Common myeloid progenitor, CD34-positive (primary cell): ENCODE results near the gene AANAT.

Source experiments
- CTCF ChIA-PET: fragments of 350-600 bp; sonication (Branson Sonifier 250); formaldehyde crosslinking; loops from one replicate; lab custom pipeline; 2021; ENCODE audit warnings: antibody characterized with exemption; lab: Charles Lee
- POLR2A ChIA-PET: fragments of 350-600 bp; sonication (Branson Sonifier 250); formaldehyde crosslinking; loops from one replicate; lab custom pipeline; 2021; ENCODE audit warnings: antibody characterized with exemption; lab: Charles Lee
- DNase-seq, 3 donors: peaks; one replicate each; pipeline versions ENCODE4 v3.0.0 to v3.0.0-alpha.2; 2013
- H3K27ac ChIP-seq, 2 experiments: 1 replicate in 1 of 2; 2 replicates in 1 of 2; pipeline ENCODE4 v1.7.0; 2013; ENCODE audit warnings: inconsistent platforms in 2 of 2, low read length in 2 of 2, mild to moderate bottlenecking in 2 of 2, low read depth in 1 of 2, moderate library complexity in 1 of 2; ENCODE audit not compliant: severe bottlenecking in 2 of 2, insufficient read depth in 1 of 2, poor library complexity in 1 of 2
- H3K27me3 ChIP-seq, 5 experiments: replicated peaks in 2 of 5; 1 replicate in 3 of 5; 2 replicates in 2 of 5; pipeline versions ENCODE4 v1.6.1 to v1.7.0; 2013; ENCODE audit warnings: low read length in 4 of 5, mild to moderate bottlenecking in 2 of 5, moderate library complexity in 2 of 5, inconsistent platforms in 1 of 5; ENCODE audit not compliant: insufficient read depth in 5 of 5, control insufficient read depth in 4 of 5
- H3K36me3 ChIP-seq, 4 experiments: 1 replicate in 2 of 4; 2 replicates in 2 of 4; pipeline versions ENCODE4 v1.6.1 to v1.7.0; 2013; ENCODE audit warnings: low read length in 3 of 4, control low read depth in 1 of 4, mild to moderate bottlenecking in 1 of 4; ENCODE audit not compliant: control insufficient read depth in 4 of 4, insufficient read depth in 4 of 4
- H3K4me1 ChIP-seq, 4 experiments: 1 replicate in 3 of 4; 2 replicates in 1 of 4; pipeline versions ENCODE4 v1.6.1 to v1.7.1; 2013; ENCODE audit warnings: low read length in 3 of 4, mild to moderate bottlenecking in 3 of 4, control low read depth in 1 of 4, inconsistent platforms in 1 of 4, moderate library complexity in 1 of 4; ENCODE audit not compliant: control insufficient read depth in 4 of 4, insufficient read depth in 4 of 4; ENCODE audit errors: control extremely low read depth in 1 of 4
- H3K4me3 ChIP-seq, 7 experiments: 1 replicate in 4 of 7; 2 replicates in 3 of 7; pipeline versions ENCODE4 v1.5.1 to v1.7.0; 2013; ENCODE audit warnings: mild to moderate bottlenecking in 7 of 7, low read length in 6 of 7, moderate library complexity in 6 of 7, inconsistent platforms in 2 of 7, low read depth in 2 of 7, control low read depth in 1 of 7; ENCODE audit not compliant: insufficient read depth in 4 of 7, control insufficient read depth in 1 of 7; ENCODE audit errors: extremely low read depth in 1 of 7
- H3K9me3 ChIP-seq, 5 experiments: 1 replicate in 4 of 5; 2 replicates in 1 of 5; pipeline versions ENCODE4 v1.6.1 to v1.7.1; 2013; ENCODE audit warnings: low read length in 4 of 5, mild to moderate bottlenecking in 2 of 5, inconsistent platforms in 1 of 5, low read depth in 1 of 5, moderate library complexity in 1 of 5; ENCODE audit not compliant: control insufficient read depth in 4 of 5, insufficient read depth in 2 of 5; ENCODE audit errors: control extremely low read depth in 1 of 5
- WGBS: methylation state at CpG from one replicate; pipeline ENCODE4 v1.1.5; 2013; ENCODE audit not compliant: insufficient coverage; 5-methylcytosine and 5-hydroxymethylcytosine counted together

AANAT gene

GRCh38 chr17:76433693-76434092, 33.7 kb upstream of the AANAT start:
- H3K9me3 ChIP-seq, result no peaks in the 10 kb centered on the region
- H3K4me3 ChIP-seq, result no peak overlapping the region
- ChIA-PET POLR2A (no interaction called here), CTCF (no interaction called here)
- no peaks in the 10 kb centered on the region for H3K4me1 ChIP-seq
- H3K27ac ChIP-seq, result no peak overlapping the region
- DNase-seq, result no peak
- H3K27me3 ChIP-seq, result no peaks in the 10 kb centered on the region
- 95% methylated on average over 5 of the region's 9 CpGs for WGBS
- peaks cover 2 to 10% (median 4%) of the 10 kb centered on the region in 4 experiments for H3K36me3 ChIP-seq

- Histone ChIP-seq H3K27me3 (no peaks in the 10 kb centered on the region), H3K4me3 (no peak overlapping the region), H3K27ac (no peak overlapping the region), H3K36me3 (peaks cover 2 to 10% (median 4%) of the 10 kb centered on the region in 4 experiments), H3K4me1 (peaks cover 0 to 5% (median 2%) of the 10 kb centered on the region in 4 experiments), H3K9me3 (no peaks in the 10 kb centered on the region)
- CTCF ChIA-PET, result interaction anchor here (0.9 to 2.5 kb wide), 6 partner anchors 9 to 58 kb away, joined by 3 to 8 read pairs (median 5); partner anchors contain the start of gene UBE2O
- POLR2A ChIA-PET, result no interaction called here
- DNase-seq, result no peak
- 96% methylated on average over 7 of the region's 7 CpGs for WGBS
These were observed 32.5 kb upstream of the AANAT start for GRCh38 chr17:76434870-76435269.

DNA sequence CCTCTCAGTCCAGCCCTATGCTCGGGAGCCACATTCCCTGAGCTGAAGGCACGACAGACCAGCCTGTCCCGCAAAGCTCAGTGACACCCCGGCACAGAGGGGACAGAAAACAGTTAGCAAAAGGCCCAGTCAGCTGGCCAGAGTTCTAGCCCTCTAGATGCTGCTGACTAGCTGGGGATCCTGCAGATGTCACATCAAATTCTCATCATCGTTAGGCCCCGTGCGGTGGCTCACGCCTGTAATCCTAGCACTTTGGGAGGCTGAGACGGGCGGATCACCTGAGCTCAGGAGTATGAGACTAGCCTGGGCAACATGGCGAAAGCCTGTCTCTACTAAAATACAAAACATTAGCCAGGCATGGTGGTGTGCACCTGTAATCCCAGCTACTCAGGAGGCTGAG, 31.7 kb upstream of the AANAT start:
- ChIA-PET POLR2A (interaction anchor here (1.0 kb wide), 1 partner anchor 17 kb away, joined by 3 read pairs; no protein-coding TSS in a partner anchor), CTCF (interaction anchor here (0.6 to 2.5 kb wide), 9 partner anchors 8 to 70 kb away, joined by 3 to 8 read pairs (median 4); partner anchors contain the start of gene UBE2O)
- peaks cover 0 to 7% (median 3%) of the 10 kb centered on the region in 4 experiments for H3K4me1 ChIP-seq
- H3K27ac ChIP-seq, result no peak overlapping the region
- no peaks in the 10 kb centered on the region for H3K27me3 ChIP-seq
- DNase-seq, result no peak
- H3K36me3 ChIP-seq, result peaks cover 2 to 10% (median 4%) of the 10 kb centered on the region in 4 experiments
- over 99% methylated on average over 11 of the region's 11 CpGs for WGBS
- H3K9me3 ChIP-seq, result no peaks in the 10 kb centered on the region
- no peak overlapping the region for H3K4me3 ChIP-seq

DNA sequence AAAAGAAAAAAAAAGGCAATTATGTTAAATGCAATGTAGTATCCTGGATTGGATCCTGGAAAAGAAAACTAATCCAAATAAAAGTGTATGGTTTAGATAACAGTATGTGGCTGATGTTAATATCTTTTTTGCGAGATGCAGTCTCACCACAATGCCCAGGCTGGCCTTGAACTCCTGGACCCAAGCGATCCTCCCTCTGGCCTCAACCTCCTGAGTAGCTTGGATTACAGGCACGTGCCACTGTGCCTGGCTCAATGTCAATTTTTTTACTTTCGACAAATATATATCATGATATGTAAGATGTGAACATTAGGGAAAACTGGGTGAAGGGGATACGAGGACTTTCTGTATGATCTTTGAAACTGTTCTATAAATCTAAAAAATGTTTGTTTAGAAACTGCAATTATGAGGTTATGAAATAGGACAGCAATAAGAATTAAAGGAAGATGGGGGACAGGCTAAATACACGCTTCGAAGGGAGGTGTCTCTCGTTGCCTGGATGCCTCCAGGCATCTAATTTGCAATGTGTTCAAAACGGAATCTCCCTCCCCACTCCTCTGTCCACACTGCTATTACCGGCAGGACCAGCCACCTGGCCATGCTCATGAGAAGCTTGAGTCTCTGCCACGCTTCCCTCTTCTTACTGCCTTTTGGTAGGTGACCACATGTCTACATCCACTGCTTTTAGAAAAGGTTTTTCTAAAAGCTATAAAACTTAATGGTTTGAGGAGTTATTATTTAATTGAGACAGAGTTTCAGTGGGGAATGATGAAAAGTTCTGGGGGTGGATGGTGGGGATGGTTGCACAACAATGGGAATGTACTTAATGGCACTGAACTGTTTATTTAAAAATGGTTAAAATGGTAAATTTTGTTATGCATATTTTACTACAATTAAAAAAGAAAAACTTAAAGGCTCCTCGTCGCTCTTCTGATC, 29.7 kb upstream of the AANAT start:
- CTCF ChIA-PET, result interaction anchor here (1.2 to 2.5 kb wide), 4 partner anchors 10 to 21 kb away, joined by 3 to 7 read pairs (median 4); no protein-coding TSS in a partner anchor
- H3K9me3 ChIP-seq, result no peaks in the 10 kb centered on the region
- POLR2A ChIA-PET, result no interaction called here

DNA sequence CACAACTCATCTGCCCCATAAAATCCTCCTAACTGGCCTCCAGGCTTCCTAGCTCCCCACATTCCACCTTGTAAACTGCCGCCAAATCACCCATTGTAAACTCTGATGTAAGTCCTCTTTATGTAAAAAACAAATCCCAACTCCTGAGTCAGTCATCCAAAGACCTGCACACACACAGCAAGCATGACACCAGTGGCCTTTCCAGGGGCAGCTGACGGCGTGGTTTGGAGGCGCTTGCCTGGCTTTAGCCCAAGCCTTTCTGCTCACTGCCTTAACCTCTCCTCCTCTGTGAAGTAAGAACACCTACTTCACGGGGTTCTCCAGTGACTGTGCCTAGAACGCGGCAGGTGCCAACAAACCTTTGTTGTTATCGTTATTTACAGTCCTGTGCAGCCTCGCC, 28.5 kb upstream of the AANAT start:
- H3K4me3 ChIP-seq, result no peak overlapping the region
- no peaks in the 10 kb centered on the region for H3K27me3 ChIP-seq
- CTCF ChIA-PET, result interaction anchor here (1.2 to 1.6 kb wide), 3 partner anchors 11 to 22 kb away, joined by 3 to 4 read pairs (median 3); no protein-coding TSS in a partner anchor
- WGBS, result 94% methylated on average over 8 of the region's 9 CpGs
- H3K9me3 ChIP-seq, result no peaks in the 10 kb centered on the region
- H3K36me3 ChIP-seq, result peaks cover 2 to 10% (median 3%) of the 10 kb centered on the region in 4 experiments
- DNase-seq, result no peak
- no peak overlapping the region for H3K27ac ChIP-seq
- H3K4me1 ChIP-seq, result peaks cover 8 to 36% (median 28%) of the 10 kb centered on the region in 4 experiments
- POLR2A ChIA-PET, result no interaction called here

More for the DNA sequence above, 29.7 kb upstream of the AANAT start:
- no peak for DNase-seq
- Histone ChIP-seq H3K27me3 (no peaks in the 10 kb centered on the region), H3K36me3 (peaks cover 2 to 10% (median 4%) of the 10 kb centered on the region in 4 experiments), H3K4me1 (peaks cover 6 to 27% (median 17%) of the 10 kb centered on the region in 4 experiments), H3K27ac (no peak overlapping the region), H3K4me3 (no peak overlapping the region)
- WGBS, result 95% methylated on average over 9 of the region's 13 CpGs

DNA sequence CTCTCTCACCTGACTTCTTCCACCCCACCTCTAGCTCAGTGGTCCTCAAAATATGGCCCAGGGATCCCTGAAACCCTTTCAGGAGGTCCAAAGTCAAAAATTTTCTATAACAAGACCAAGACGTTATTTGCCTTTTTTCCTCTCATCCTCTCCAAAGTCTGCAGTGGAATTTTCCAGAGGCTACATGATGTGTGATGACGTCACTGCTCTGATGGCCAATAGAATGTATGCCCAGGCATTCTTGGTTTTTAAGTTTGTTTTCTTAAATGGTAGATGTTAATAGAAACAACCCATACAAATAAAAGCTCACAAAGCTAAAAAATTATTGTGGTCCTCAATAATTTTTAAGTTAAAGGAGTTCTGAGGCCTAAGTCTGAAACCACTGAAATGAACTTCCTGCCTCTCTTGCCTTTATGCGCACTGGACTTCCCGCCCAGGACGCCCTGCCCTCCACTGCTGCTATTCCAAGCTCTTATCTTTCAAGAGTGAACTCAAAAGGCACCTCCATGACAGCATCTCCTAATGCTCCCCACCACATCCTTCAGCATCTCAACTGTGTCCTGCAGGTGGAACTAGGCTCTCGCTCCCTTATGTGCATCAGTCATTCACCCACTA, 28.0 kb upstream of the AANAT start:
- peaks cover under 1 to 5% (median 2%) of the 10 kb centered on the region in 4 experiments for H3K36me3 ChIP-seq
- WGBS, result 98% methylated on average over 4 of the region's 6 CpGs
- POLR2A ChIA-PET, result no interaction called here
- DNase-seq, result no peak
- no peak overlapping the region for H3K4me3 ChIP-seq
- no peak overlapping the region for H3K27ac ChIP-seq
- CTCF ChIA-PET, result interaction anchor here (1.2 to 1.6 kb wide), 2 partner anchors 10 to 12 kb away, joined by 3 to 4 read pairs; no protein-coding TSS in a partner anchor
- H3K27me3 ChIP-seq, result no peaks in the 10 kb centered on the region
- peaks cover 8 to 41% (median 28%) of the 10 kb centered on the region in 4 experiments for H3K4me1 ChIP-seq
- no peaks in the 10 kb centered on the region for H3K9me3 ChIP-seq
